ENCODE results near the gene SRPK2.

The SRPK2 gene

DNA sequence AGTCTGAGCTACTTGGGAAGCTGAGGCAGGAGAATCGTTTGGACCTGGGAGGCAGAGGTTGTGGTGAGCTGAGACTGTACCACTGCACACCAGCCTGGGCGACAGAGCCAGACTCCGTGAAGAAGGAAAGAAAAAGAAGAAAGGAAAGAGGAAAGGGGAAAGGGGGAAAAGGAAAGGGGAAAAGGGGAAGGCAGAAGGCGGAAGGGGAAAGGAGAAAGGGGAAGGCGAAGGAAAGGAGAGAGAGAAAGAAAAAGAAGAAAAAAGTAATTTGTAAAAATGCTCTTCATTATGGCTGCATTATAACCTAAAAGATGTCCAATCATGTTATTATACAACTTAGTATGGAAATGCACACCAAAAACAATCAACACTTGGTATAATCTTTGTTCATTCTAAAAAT is 110.2 kb downstream of the SRPK2 start:
- no peak for TF ChIP-seq CTCF (IDR thresholded peaks at IDR 0.05; ENCODE audit: poor library complexity, severe bottlenecking)
- Histone ChIP-seq H3K4me1 (ENCODE audit: insufficient read depth, poor library complexity, severe bottlenecking) (peaks cover 20% of the 10 kb centered on the region), H3K27ac (ENCODE audit: poor library complexity, severe bottlenecking) (peak overlapping the region; percentile 2), H3K36me3 (ENCODE audit: low read depth) (no peaks in the 10 kb centered on the region), H3K4me3 (ENCODE audit: severe bottlenecking) (no peak overlapping the region), H3K27me3 (ENCODE audit: insufficient read depth, poor library complexity, severe bottlenecking) (no peaks in the 10 kb centered on the region), H3K9me3 (ENCODE audit: severe bottlenecking) (no peaks in the 10 kb centered on the region)
- ATAC-seq (ENCODE audit: low read depth) (no peak), DNase-seq (ENCODE audit: low spot score) (no peak)

DNA sequence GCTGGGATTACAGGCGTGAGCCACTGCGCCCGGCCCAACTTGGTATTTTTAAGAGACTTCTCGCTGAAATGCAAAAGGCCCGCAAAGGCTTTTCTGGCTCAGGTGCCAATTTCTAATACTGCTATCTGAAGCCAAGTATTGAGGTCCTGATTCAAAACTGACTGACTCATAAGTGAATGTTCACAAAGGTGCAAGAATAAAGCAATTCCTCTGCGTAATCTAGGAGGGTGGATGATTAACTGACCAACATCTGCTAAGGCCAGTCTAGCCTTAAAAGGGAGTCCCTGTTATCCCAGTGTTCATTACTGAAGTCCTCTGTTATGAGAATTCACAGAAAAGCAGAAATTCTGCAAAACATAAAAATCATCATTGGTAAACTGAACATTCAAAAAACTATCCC is 111.4 kb downstream of the SRPK2 start:
- Histone ChIP-seq H3K9me3 (ENCODE audit: severe bottlenecking) (no peaks in the 10 kb centered on the region), H3K4me3 (ENCODE audit: severe bottlenecking) (no peak overlapping the region), H3K27ac (ENCODE audit: poor library complexity, severe bottlenecking) (peak overlapping the region; percentile 56), H3K36me3 (ENCODE audit: low read depth) (no peaks in the 10 kb centered on the region), H3K27me3 (ENCODE audit: insufficient read depth, poor library complexity, severe bottlenecking) (no peaks in the 10 kb centered on the region), H3K4me1 (ENCODE audit: insufficient read depth, poor library complexity, severe bottlenecking) (peaks cover 20% of the 10 kb centered on the region)
- ATAC-seq (ENCODE audit: low read depth) (peak; percentile 99), DNase-seq (ENCODE audit: low spot score) (no peak)
- TF ChIP-seq CTCF (IDR thresholded peaks at IDR 0.05; ENCODE audit: poor library complexity, severe bottlenecking), result no peak

GRCh38 chr7:105270117-105270516 is 118.6 kb downstream of the SRPK2 start:
- H3K4me3 ChIP-seq (ENCODE audit: severe bottlenecking), result no peak overlapping the region
- TF ChIP-seq CTCF (IDR thresholded peaks at IDR 0.05; ENCODE audit: poor library complexity, severe bottlenecking), result no peak
- no peaks in the 10 kb centered on the region for H3K36me3 ChIP-seq (ENCODE audit: low read depth)
- no peak for ATAC-seq (ENCODE audit: low read depth)
- peaks cover 36% of the 10 kb centered on the region for H3K4me1 ChIP-seq (ENCODE audit: insufficient read depth, poor library complexity, severe bottlenecking)
- H3K27me3 ChIP-seq (ENCODE audit: insufficient read depth, poor library complexity, severe bottlenecking), result no peaks in the 10 kb centered on the region
- no peaks in the 10 kb centered on the region for H3K9me3 ChIP-seq (ENCODE audit: severe bottlenecking)
- no peak for DNase-seq (ENCODE audit: low spot score)
- peak overlapping the region; percentile 91 for H3K27ac ChIP-seq (ENCODE audit: poor library complexity, severe bottlenecking)

DNA sequence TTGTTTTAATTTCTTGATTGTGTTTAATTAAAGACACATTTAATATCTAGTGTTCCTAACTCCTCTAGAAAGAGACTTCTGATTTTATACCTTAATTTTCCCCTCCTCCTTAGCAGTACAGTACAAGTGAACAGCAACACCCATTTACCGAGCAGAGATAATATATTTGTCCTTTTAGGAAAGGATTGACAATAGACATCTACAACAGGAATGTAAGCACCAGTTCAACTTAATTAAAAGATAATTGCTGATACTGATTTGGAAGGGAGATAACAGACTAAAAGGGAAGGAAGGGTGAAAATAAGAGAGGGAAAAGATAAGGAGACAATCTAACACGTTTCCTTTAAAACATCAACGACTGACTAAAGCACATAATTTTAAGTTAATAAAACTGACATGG is 119.3 kb downstream of the SRPK2 start:
- H3K4me1 ChIP-seq (ENCODE audit: insufficient read depth, poor library complexity, severe bottlenecking), result peaks cover 36% of the 10 kb centered on the region
- DNase-seq (ENCODE audit: low spot score) (no peak), ATAC-seq (ENCODE audit: low read depth) (0 out of 3 replicates have a peak, but pooled peaks have one; percentile 16)
- H3K36me3 ChIP-seq (ENCODE audit: low read depth), result no peaks in the 10 kb centered on the region
- H3K27ac ChIP-seq (ENCODE audit: poor library complexity, severe bottlenecking), result peak overlapping the region; percentile 91
- peak overlapping the region; percentile 28 for H3K4me3 ChIP-seq (ENCODE audit: severe bottlenecking)
- no peak for TF ChIP-seq CTCF (IDR thresholded peaks at IDR 0.05; ENCODE audit: poor library complexity, severe bottlenecking)
- H3K9me3 ChIP-seq (ENCODE audit: severe bottlenecking), result no peaks in the 10 kb centered on the region
- no peaks in the 10 kb centered on the region for H3K27me3 ChIP-seq (ENCODE audit: insufficient read depth, poor library complexity, severe bottlenecking)

DNA sequence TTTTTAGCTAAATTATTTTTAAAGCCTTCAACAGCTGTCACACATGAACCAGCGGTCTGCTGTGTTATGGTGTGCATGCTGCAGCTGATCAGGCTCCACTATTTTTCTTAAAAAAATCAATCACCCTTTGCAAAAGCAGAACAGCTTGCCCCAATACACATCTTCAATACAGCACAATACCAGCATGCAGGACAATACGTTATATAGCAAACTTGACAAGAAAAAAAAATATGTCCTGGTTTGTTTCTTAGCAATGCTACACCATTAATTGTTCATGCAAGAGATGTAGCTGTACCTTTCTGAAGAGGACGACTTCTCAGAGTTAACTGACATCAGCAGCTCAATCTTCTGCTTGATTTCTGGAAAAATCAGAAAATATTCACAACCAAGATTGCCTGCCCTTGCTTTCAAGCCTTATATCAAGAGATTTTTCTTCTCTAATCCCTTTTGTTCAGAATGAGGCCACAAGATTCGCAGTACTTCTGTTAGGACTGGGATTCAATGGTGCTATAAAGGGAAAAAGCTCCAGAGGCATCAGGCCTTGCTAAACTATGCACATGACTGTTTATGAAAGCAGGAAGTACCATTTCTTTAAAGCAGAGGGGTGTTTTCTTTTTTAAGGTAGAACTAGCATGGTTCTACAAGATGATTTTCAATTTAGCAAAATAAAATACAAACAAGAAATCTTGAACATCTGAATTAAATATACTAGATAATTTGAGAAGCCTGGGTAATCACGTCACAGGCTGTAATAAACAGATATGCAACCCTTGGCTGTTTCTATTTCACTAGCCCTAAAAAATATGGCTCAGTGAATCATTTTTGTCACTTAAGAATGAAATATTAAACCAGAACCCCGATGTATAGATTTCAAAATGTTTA is 120.0 kb downstream of the SRPK2 start:
- no peak for DNase-seq (ENCODE audit: low spot score)
- Histone ChIP-seq H3K4me1 (ENCODE audit: insufficient read depth, poor library complexity, severe bottlenecking) (peaks cover 36% of the 10 kb centered on the region), H3K27me3 (ENCODE audit: insufficient read depth, poor library complexity, severe bottlenecking) (no peaks in the 10 kb centered on the region), H3K9me3 (ENCODE audit: severe bottlenecking) (no peaks in the 10 kb centered on the region), H3K36me3 (ENCODE audit: low read depth) (no peaks in the 10 kb centered on the region), H3K27ac (ENCODE audit: poor library complexity, severe bottlenecking) (peak overlapping the region; percentile 91), H3K4me3 (ENCODE audit: severe bottlenecking) (peak overlapping the region; percentile 28)
- peak; percentile 68 for ATAC-seq (ENCODE audit: low read depth)
- TF ChIP-seq CTCF (IDR thresholded peaks at IDR 0.05; ENCODE audit: poor library complexity, severe bottlenecking), result no peak
